Neural cell (in vitro differentiated cells): ENCODE results near the gene NECTIN1. TPM values are rescaled to one million over a fixed set of nuclear protein-coding genes. Genes with fewer than 3 reads are reported as not detected.

Source experiments
- H2AFZ ChIP-seq: fragments of 200-600, 300-800 bp; sonication (generic), shearing (Covaris generic); 2 replicates; pipeline ENCODE4 v1.6.0; 2014; ENCODE audit warnings: low read depth, mild to moderate bottlenecking, antibody characterized with exemption, low read length, moderate library complexity
- H3F3A ChIP-seq: fragments of 200-600 bp; shearing (Covaris generic); 2 replicates; pipeline ENCODE4 v1.6.1; 2016; ENCODE audit warnings: mild to moderate bottlenecking, moderate library complexity, mixed read lengths, antibody characterized with exemption, low read length; ENCODE audit not compliant: insufficient read depth, poor library complexity, severe bottlenecking
- H3K27ac ChIP-seq: fragments of 200-600, 300-800 bp; sonication (generic), shearing (Covaris generic); 2 replicates; pipeline ENCODE4 v1.5.1; 2014; ENCODE audit warnings: mild to moderate bottlenecking, low read length, moderate library complexity
- H3K27me3 ChIP-seq: fragments of 300-800, 200-600 bp; sonication (generic), shearing (Covaris generic); 2 replicates; pipeline ENCODE4 v1.6.0; 2014; ENCODE audit warnings: mild to moderate bottlenecking, low read depth, low read length, moderate library complexity; ENCODE audit not compliant: insufficient read depth
- H3K36me3 ChIP-seq: fragments of 300-800, 200-600 bp; sonication (generic), shearing (Covaris generic); 2 replicates; pipeline ENCODE4 v1.5.1; 2014; ENCODE audit warnings: mild to moderate bottlenecking, antibody characterized with exemption, low read length, moderate library complexity; ENCODE audit not compliant: insufficient read depth
- H3K4me2 ChIP-seq: fragments of 300-800, 200-600 bp; sonication (generic), shearing (Covaris generic); 2 replicates; pipeline ENCODE4 v1.6.0; 2014; ENCODE audit warnings: mild to moderate bottlenecking, low read length
- H3K4me3 ChIP-seq: fragments of 300-800, 200-600 bp; sonication (generic), shearing (Covaris generic); 2 replicates; pipeline ENCODE4 v1.5.1; 2014; ENCODE audit warnings: mild to moderate bottlenecking, low read length, moderate library complexity
- H3K79me2 ChIP-seq: fragments of 200-600 bp; shearing (Covaris generic); replicated peaks from 2 replicates; pipeline ENCODE4 v1.6.0; 2014; ENCODE audit warnings: mild to moderate bottlenecking, low read length, moderate library complexity; ENCODE audit not compliant: insufficient read depth
- H3K9ac ChIP-seq: fragments of 300-800, 200-600 bp; sonication (generic), shearing (Covaris generic); 2 replicates; pipeline ENCODE4 v1.6.1; 2016; ENCODE audit warnings: mild to moderate bottlenecking, low read length, mixed read lengths
- H3K9me2 ChIP-seq: fragments of 200-600 bp; shearing (Covaris generic); 2 replicates; pipeline ENCODE4 v1.6.1; 2016; ENCODE audit warnings: mild to moderate bottlenecking, low read length, mixed read lengths; ENCODE audit not compliant: insufficient read depth
- H3K9me3 ChIP-seq: fragments of 200-600, 300-800 bp; sonication (generic), shearing (Covaris generic); 2 replicates; pipeline ENCODE4 v1.6.1; 2016; ENCODE audit warnings: mild to moderate bottlenecking, mixed run types, low read length, moderate library complexity, mixed read lengths
- H4K20me1 ChIP-seq: fragments of 200-600 bp; shearing (Covaris generic); 2 replicates; pipeline ENCODE4 v1.6.1; 2016; ENCODE audit warnings: mild to moderate bottlenecking, mixed run types; ENCODE audit not compliant: insufficient read depth
- EP300 ChIP-seq: fragments of 450-650 bp; conservative IDR thresholded peaks from 2 replicates; pipeline ENCODE4 v1.6.1; 2014; ENCODE audit warnings: antibody characterized with exemption, mild to moderate bottlenecking, moderate library complexity; ENCODE audit not compliant: poor library complexity, severe bottlenecking
- EZH2 ChIP-seq: fragments of 200-600, 300-800 bp; shearing (Covaris generic), sonication (generic); IDR thresholded peaks from 2 replicates; pipeline ENCODE4 v1.6.1; 2014; ENCODE audit warnings: antibody characterized with exemption, low read length, borderline replicate concordance, mild to moderate bottlenecking; ENCODE audit not compliant: insufficient read depth, poor library complexity, severe bottlenecking
- MXI1 ChIP-seq: fragments of 450-650 bp; conservative IDR thresholded peaks from 2 replicates; pipeline ENCODE4 v1.6.1; 2014; ENCODE audit warnings: antibody characterized with exemption, mild to moderate bottlenecking; ENCODE audit not compliant: poor library complexity, severe bottlenecking
- POLR2AphosphoS5 ChIP-seq: IDR thresholded peaks from 2 replicates; pipeline ENCODE4 v1.6.1; 2012
- RAD21 ChIP-seq: fragments of 450-650 bp; conservative IDR thresholded peaks from 2 replicates; pipeline ENCODE4 v1.6.1; 2014; ENCODE audit warnings: antibody characterized with exemption, mild to moderate bottlenecking, moderate library complexity
- SMC3 ChIP-seq: fragments of 450-650 bp; conservative IDR thresholded peaks from 2 replicates; pipeline ENCODE4 v1.6.1; 2014; ENCODE audit warnings: antibody characterized with exemption, mild to moderate bottlenecking, moderate library complexity; ENCODE audit not compliant: poor library complexity
- TAF1 ChIP-seq: IDR thresholded peaks from 2 replicates; pipeline ENCODE4 v1.6.1; 2012; ENCODE audit warnings: low read depth
- polyA plus RNA-seq: library from polyadenylated mRNA; depleted of rRNA; stranded (reverse); fragments of >200 nt; gene quantifications from 2 replicates; pipeline ENCODE4 v1.2.3, GENCODE V29; 2014
- TF ChIP-seq, protein P1 (sequence below): IDR thresholded peaks from 2 replicates; pipeline ENCODE4 v1.6.1; 2012; ENCODE audit warnings: borderline replicate concordance
- TF ChIP-seq, protein P2 (sequence below): fragments of 450-650 bp; IDR thresholded peaks from 2 replicates; pipeline ENCODE4 v1.5.1; 2014; ENCODE audit warnings: antibody characterized with exemption, mild to moderate bottlenecking, moderate library complexity; ENCODE audit not compliant: poor library complexity, severe bottlenecking

NECTIN1 gene
- polyA plus RNA-seq, 1 donor from 2014 or later = 5.6 TPM

- Histone ChIP-seq H3K4me2 (no peak overlapping the region), H3K79me2 (peaks cover 7% of the 10 kb centered on the region), H2AFZ (no peak overlapping the region), H3K36me3 (no peaks in the 10 kb centered on the region), H3K27ac (no peak overlapping the region), H3K9ac (no peak overlapping the region), H3K4me3 (no peak overlapping the region), H3K9me2 (no peaks in the 10 kb centered on the region), H3K27me3 (no peaks in the 10 kb centered on the region), H4K20me1 (no peaks in the 10 kb centered on the region), H3K9me3 (no peaks in the 10 kb centered on the region), H3F3A (no peaks in the 10 kb centered on the region)
- TF ChIP-seq RAD21 (no peak), MXI1 (no peak), EP300 (no peak), SMC3 (no peak), TAF1 (no peak), EZH2 (no peak)
- TF ChIP-seq, protein P1, sequence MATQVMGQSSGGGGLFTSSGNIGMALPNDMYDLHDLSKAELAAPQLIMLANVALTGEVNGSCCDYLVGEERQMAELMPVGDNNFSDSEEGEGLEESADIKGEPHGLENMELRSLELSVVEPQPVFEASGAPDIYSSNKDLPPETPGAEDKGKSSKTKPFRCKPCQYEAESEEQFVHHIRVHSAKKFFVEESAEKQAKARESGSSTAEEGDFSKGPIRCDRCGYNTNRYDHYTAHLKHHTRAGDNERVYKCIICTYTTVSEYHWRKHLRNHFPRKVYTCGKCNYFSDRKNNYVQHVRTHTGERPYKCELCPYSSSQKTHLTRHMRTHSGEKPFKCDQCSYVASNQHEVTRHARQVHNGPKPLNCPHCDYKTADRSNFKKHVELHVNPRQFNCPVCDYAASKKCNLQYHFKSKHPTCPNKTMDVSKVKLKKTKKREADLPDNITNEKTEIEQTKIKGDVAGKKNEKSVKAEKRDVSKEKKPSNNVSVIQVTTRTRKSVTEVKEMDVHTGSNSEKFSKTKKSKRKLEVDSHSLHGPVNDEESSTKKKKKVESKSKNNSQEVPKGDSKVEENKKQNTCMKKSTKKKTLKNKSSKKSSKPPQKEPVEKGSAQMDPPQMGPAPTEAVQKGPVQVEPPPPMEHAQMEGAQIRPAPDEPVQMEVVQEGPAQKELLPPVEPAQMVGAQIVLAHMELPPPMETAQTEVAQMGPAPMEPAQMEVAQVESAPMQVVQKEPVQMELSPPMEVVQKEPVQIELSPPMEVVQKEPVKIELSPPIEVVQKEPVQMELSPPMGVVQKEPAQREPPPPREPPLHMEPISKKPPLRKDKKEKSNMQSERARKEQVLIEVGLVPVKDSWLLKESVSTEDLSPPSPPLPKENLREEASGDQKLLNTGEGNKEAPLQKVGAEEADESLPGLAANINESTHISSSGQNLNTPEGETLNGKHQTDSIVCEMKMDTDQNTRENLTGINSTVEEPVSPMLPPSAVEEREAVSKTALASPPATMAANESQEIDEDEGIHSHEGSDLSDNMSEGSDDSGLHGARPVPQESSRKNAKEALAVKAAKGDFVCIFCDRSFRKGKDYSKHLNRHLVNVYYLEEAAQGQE = no peak
- TF ChIP-seq, protein P2, sequence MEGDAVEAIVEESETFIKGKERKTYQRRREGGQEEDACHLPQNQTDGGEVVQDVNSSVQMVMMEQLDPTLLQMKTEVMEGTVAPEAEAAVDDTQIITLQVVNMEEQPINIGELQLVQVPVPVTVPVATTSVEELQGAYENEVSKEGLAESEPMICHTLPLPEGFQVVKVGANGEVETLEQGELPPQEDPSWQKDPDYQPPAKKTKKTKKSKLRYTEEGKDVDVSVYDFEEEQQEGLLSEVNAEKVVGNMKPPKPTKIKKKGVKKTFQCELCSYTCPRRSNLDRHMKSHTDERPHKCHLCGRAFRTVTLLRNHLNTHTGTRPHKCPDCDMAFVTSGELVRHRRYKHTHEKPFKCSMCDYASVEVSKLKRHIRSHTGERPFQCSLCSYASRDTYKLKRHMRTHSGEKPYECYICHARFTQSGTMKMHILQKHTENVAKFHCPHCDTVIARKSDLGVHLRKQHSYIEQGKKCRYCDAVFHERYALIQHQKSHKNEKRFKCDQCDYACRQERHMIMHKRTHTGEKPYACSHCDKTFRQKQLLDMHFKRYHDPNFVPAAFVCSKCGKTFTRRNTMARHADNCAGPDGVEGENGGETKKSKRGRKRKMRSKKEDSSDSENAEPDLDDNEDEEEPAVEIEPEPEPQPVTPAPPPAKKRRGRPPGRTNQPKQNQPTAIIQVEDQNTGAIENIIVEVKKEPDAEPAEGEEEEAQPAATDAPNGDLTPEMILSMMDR = no peak
Observed at GRCh38 chr11:119714189-119714588, 14.8 kb downstream of the NECTIN1 start.

DNA sequence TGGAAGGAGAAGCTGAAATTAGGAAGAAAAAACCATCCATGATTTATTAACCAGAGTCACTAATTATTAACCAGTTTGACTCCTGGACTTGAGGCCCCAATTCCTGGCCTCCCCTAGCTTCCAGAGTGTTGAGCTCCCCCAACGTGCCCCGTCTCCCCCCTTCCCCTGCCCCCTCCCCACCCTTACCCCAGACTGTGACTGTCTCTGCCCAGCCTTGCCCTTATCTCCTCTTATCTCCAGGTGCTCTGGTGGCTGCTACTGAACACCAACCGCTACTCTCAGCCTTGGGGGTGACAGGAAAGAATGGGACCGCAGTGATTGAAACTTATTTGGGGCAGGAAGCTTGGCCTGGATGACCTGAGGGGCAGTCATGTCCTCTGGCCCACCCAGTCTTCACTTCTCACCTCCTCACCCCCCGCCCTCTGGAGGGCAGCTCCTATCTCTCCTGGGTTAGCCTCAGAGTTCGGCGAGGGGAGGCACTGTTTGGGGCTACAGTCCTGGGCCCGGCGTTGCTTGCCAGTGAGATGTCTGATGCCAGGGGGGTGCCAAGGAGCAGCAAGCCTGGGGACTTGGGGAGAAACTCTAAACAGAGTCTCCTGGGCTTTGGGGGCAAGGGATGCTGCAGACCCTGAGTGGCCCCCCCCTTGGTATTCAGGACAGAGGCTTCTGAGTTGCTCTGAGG is 15.5 kb downstream of the NECTIN1 start:
- H2AFZ ChIP-seq = no peak overlapping the region
- H3F3A ChIP-seq = no peaks in the 10 kb centered on the region
- H3K27me3 ChIP-seq = no peaks in the 10 kb centered on the region
- TF ChIP-seq RAD21 = no peak
- TF ChIP-seq MXI1 = no peak
- TF ChIP-seq POLR2AphosphoS5 = no peak
- TF ChIP-seq, protein P1 = no peak
- TF ChIP-seq SMC3 = no peak
- no peak for TF ChIP-seq EP300
- TF ChIP-seq, protein P2 = no peak
- TF ChIP-seq EZH2 = no peak
- no peak overlapping the region for H3K4me3 ChIP-seq
- H4K20me1 ChIP-seq = no peaks in the 10 kb centered on the region
- H3K79me2 ChIP-seq = peaks cover 7% of the 10 kb centered on the region
- no peaks in the 10 kb centered on the region for H3K36me3 ChIP-seq
- H3K9me3 ChIP-seq = no peaks in the 10 kb centered on the region
- H3K9ac ChIP-seq = no peak overlapping the region
- no peaks in the 10 kb centered on the region for H3K9me2 ChIP-seq
- H3K4me2 ChIP-seq = no peak overlapping the region
- H3K27ac ChIP-seq = no peak overlapping the region
